ENCODE results near the gene SEC14L5.
"Not testable (repeated sequence)": the region's sequence is repeated elsewhere in the genome, so short reads cannot be mapped to it uniquely, and the experiment has no call there.

Gene SEC14L5

DNA sequence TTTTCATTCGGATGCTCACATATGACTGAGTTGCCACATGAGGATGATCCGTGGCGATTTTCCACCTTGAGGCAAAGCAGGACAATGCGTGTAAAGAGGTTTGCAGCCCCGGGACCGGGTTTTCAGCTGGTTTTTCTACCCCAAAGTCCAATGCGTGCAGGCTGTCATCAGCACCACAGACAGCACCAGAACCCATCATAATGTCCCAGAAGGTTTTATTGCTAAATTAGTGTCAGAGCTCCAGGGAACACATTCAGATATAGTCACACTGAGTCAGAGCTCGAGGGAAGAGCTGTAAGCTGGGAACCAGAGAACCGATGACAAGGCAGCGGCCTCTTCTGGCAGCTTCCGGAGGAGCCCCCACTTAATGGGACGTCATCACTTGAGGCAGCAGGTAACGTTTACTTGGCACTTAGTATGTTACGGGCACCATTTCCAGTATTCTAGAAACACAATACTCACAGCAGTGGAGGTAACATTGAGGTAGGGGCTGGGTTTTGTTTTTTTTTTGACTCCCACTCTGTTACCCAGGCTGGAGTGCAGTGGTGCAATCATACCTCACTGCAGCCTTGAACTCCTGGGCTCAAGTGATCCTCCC lies 84.5 kb downstream of the SEC14L5 start:
- DNase-seq: no peak

GRCh38 chr16:5044011-5044540 lies 85.9 kb downstream of the SEC14L5 start:
- DNase-seq: no peak

DNA sequence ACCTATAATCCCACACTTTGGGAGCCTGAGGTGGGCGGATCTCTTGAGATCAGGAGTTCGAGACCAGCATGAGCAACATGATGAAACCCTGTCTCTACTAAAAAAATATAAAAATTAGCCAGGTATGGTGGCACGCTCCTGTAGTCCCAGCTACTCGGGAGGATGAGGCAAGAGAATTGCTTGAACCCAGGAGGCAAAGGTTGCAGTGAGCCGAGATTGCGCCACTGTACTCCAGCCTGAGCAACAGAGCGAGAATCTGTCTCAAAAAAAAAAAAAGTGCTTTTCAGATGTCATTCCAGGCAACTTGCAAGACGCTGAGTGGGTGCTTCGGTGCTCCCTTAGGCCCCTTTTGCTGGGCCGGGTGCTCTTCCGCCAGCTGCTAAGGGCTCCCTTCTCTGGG lies 86.5 kb downstream of the SEC14L5 start:
- not testable (repeated sequence) for DNase-seq

GRCh38 chr16:5045499-5046115 lies 87.5 kb downstream of the SEC14L5 start:
- no peak for DNase-seq

- no peak for DNase-seq
Measured at GRCh38 chr16:5046914-5047313, 88.8 kb downstream of the SEC14L5 start.

GRCh38 chr16:5054876-5055865 lies 97.0 kb downstream of the SEC14L5 start:
- no peak for DNase-seq

- DNase-seq: no peak
Measured at GRCh38 chr16:5056352-5056751, 98.2 kb downstream of the SEC14L5 start.

DNA sequence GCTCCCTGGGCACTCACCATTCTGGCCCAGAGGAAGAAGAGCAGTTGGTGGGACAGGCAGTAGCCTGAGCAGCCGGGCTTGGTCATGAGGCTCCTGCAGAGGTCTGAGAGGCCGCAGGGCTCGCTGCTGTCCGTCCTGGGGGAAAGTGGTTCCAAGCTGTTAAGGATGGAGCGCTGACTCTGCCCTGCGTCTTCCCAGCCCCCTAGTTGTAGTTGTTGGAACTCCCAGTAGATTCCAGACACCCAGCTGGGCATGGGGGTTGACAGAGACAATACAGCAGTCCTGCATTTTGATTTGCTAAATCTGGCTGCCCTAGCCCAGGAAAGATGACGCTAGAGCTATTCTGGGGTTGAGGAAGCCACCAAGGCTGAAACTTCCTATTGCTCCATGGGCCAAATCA lies 100.3 kb downstream of the SEC14L5 start:
- no peak for DNase-seq

- DNase-seq: no peak
Measured at GRCh38 chr16:5059386-5060072, 101.4 kb downstream of the SEC14L5 start.

GRCh38 chr16:5060073-5060641 lies 102.0 kb downstream of the SEC14L5 start:
- DNase-seq: no peak

DNA sequence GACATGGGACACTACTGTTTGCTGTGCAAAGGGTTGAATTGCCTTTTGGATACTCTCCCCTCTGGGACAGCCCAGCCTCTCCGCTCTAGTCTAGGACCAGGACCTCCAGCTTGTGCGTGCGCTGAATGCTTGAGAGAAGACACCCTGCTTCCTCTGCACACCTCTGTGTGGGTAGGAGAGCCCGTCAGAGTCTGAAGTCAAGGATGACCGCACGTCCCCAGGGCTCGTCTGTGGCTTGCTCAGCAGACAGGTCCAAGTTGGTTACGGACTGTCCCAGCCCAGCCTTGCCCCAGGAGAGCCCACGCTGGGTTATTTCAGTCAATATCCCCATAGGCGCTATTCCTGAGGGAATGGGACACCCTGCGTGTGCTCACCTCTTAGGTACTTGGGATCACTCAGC lies 103.9 kb downstream of the SEC14L5 start:
- DNase-seq: no peak

GRCh38 chr16:5062790-5063765 lies 104.9 kb downstream of the SEC14L5 start:
- no peak for DNase-seq

GRCh38 chr16:5064915-5065314 lies 106.8 kb downstream of the SEC14L5 start:
- no peak for DNase-seq

- DNase-seq: no peak
Measured at GRCh38 chr16:5065326-5065725, 107.2 kb downstream of the SEC14L5 start.

- DNase-seq: no peak
Measured at GRCh38 chr16:5065813-5066212, 107.7 kb downstream of the SEC14L5 start, which contains the start of gene C16orf89. Gene C16orf89, minus strand, starts transcription at chr16:5065956. Its CDS starts 48 bp downstream, at chr16:5065908.

- no peak for DNase-seq
Measured at GRCh38 chr16:5066511-5066910, 108.4 kb downstream of the SEC14L5 start.
